Transverse colon (tissue), 4 donors: Measurements from ENCODE around the gene CTSA.

Experiments used
- EP300 ChIP-seq: sonication (generic); formaldehyde crosslinking; IDR thresholded peaks from one replicate; pipeline ENCODE4 v1.6.1; 2017; ENCODE audit warnings: antibody characterized with exemption, low read depth
- POLR2A ChIP-seq: fragments of 450-650 bp; IDR thresholded peaks from one replicate; pipeline ENCODE4 v1.6.1; 2016; ENCODE audit warnings: antibody characterized with exemption, mild to moderate bottlenecking, moderate library complexity
- POLR2AphosphoS5 ChIP-seq, 3 donors: sonication (generic); formaldehyde crosslinking; IDR thresholded peaks; one replicate each; pipeline ENCODE4 v1.6.1; 2016; ENCODE audit warnings: antibody characterized with exemption in 3 of 3
- TF ChIP-seq, protein P1 (sequence below), 5 experiments: fragments of 200-600 bp in 3 of 5; fragments of 450-650 bp in 2 of 5; sonication (generic) in 3 of 5; IDR thresholded peaks; 1 replicate in 2 of 5; 2 replicates in 3 of 5; pipeline ENCODE4 v1.5.1; 2016 to 2017; ENCODE audit warnings: antibody characterized with exemption in 5 of 5, inconsistent platforms in 3 of 5, mild to moderate bottlenecking in 2 of 5, moderate library complexity in 1 of 5

DNA sequence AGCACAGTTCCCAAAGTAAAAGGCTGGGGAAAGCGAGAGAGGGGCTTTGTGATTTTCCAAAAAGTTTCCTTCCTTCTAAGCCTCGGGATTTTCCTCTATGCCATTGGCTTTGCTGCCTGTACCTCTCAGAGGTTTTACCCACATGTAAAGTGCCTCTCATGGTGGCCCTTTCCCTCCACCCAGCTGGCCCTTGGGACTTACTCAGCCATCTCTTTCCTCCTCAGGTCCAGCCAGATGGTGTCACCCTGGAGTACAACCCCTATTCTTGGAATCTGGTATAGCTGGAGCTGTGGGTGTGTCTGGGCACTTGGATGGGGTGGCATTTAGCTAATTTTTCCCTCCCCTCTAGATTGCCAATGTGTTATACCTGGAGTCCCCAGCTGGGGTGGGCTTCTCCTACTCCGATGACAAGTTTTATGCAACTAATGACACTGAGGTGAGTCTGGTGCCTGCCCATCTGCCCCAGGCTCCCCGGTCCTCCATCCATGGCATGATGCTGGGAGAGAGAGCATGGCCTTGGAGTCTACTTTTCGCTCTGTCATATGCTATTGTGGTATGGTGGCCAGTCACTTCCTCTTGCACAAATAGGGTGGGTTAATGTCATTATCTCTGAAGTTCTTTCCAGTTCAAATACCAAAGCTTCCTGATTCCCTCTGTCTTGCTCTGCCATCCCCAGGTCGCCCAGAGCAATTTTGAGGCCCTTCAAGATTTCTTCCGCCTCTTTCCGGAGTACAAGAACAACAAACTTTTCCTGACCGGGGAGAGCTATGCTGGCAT is 1.1 kb downstream of the CTSA start:
- TF ChIP-seq, protein P1, sequence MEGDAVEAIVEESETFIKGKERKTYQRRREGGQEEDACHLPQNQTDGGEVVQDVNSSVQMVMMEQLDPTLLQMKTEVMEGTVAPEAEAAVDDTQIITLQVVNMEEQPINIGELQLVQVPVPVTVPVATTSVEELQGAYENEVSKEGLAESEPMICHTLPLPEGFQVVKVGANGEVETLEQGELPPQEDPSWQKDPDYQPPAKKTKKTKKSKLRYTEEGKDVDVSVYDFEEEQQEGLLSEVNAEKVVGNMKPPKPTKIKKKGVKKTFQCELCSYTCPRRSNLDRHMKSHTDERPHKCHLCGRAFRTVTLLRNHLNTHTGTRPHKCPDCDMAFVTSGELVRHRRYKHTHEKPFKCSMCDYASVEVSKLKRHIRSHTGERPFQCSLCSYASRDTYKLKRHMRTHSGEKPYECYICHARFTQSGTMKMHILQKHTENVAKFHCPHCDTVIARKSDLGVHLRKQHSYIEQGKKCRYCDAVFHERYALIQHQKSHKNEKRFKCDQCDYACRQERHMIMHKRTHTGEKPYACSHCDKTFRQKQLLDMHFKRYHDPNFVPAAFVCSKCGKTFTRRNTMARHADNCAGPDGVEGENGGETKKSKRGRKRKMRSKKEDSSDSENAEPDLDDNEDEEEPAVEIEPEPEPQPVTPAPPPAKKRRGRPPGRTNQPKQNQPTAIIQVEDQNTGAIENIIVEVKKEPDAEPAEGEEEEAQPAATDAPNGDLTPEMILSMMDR (IDR thresholded peaks at IDR 0.05): no peak
- TF ChIP-seq EP300 (no peak), POLR2AphosphoS5 (IDR thresholded peaks at IDR 0.05) (no peak), POLR2A (no peak)
